ENCODE results near the gene A2M. TPM values are rescaled to one million over a fixed set of nuclear protein-coding genes. Genes with fewer than 3 reads are reported as not detected.

Gene A2M
- total and polyA plus RNA-seq, 2 of the 13 experiments (the other 11 are each of a cell fraction or from before 2014, with no cell fraction given) = 2,807 to 6,551 TPM

GRCh38 chr12:9064201-9064814, 51.4 kb downstream of the A2M start (continued):
- no peak for TF ChIP-seq ZNF142 (CRISPR knock-in tag; IDR thresholded peaks at IDR 0.05)
- no peak for TF ChIP-seq HOXA7 (CRISPR knock-in tag; IDR thresholded peaks at IDR 0.05)
- no peak for TF ChIP-seq GTF2F1 (IDR thresholded peaks at IDR 0.05; ENCODE audit: low read length)
- peak; percentile 28; the same call in 1 of the 2 replicates for TF ChIP-seq ZNF33B (CRISPR knock-in tag; IDR thresholded peaks at IDR 0.05)
- peak; percentile 85; the same call in 1 of the 2 replicates for TF ChIP-seq HOXA5 (CRISPR knock-in tag; IDR thresholded peaks at IDR 0.05)
- no peak for TF ChIP-seq ZFP82 (CRISPR knock-in tag; IDR thresholded peaks at IDR 0.05; ENCODE audit: borderline replicate concordance)
- no peak for TF ChIP-seq ZNF207 (IDR thresholded peaks at IDR 0.05; ENCODE audit: borderline replicate concordance)
- TF ChIP-seq, protein P1, sequence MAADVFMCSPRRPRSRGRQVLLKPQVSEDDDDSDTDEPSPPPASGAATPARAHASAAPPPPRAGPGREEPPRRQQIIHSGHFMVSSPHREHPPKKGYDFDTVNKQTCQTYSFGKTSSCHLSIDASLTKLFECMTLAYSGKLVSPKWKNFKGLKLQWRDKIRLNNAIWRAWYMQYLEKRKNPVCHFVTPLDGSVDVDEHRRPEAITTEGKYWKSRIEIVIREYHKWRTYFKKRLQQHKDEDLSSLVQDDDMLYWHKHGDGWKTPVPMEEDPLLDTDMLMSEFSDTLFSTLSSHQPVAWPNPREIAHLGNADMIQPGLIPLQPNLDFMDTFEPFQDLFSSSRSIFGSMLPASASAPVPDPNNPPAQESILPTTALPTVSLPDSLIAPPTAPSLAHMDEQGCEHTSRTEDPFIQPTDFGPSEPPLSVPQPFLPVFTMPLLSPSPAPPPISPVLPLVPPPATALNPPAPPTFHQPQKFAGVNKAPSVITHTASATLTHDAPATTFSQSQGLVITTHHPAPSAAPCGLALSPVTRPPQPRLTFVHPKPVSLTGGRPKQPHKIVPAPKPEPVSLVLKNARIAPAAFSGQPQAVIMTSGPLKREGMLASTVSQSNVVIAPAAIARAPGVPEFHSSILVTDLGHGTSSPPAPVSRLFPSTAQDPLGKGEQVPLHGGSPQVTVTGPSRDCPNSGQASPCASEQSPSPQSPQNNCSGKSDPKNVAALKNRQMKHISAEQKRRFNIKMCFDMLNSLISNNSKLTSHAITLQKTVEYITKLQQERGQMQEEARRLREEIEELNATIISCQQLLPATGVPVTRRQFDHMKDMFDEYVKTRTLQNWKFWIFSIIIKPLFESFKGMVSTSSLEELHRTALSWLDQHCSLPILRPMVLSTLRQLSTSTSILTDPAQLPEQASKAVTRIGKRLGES (CRISPR knock-in tag; IDR thresholded peaks at IDR 0.05; ENCODE audit: borderline replicate concordance) = no peak
- TF ChIP-seq NFIB (CRISPR knock-in tag; IDR thresholded peaks at IDR 0.05; ENCODE audit: borderline replicate concordance) = no peak
- peak; percentile 35; the same call in 1 of the 3 replicates for TF ChIP-seq MXI1 (IDR thresholded peaks at IDR 0.05; ENCODE audit: borderline replicate concordance, low read depth, low read length)
- TF ChIP-seq HOXA9 (CRISPR knock-in tag; IDR thresholded peaks at IDR 0.05; ENCODE audit: borderline replicate concordance) = no peak; the same call in 1 of the 2 replicates
- no peak for TF ChIP-seq ZNF577 (CRISPR knock-in tag; IDR thresholded peaks at IDR 0.05; ENCODE audit: borderline replicate concordance, low read depth)
- no peak; the same call in 1 of the 2 replicates for TF ChIP-seq ZNF138 (CRISPR knock-in tag; IDR thresholded peaks at IDR 0.05; ENCODE audit: low read depth)
- no peak for TF ChIP-seq KAT2B (IDR thresholded peaks at IDR 0.05; ENCODE audit: borderline replicate concordance, low read depth, low read length)
- TF ChIP-seq SRSF9 (IDR thresholded peaks at IDR 0.05; ENCODE audit: borderline replicate concordance, insufficient read depth, low read depth, low read length, poor library complexity, severe bottlenecking) = no peak

All from HepG2 (cell line).